ENCODE data around the gene NYNRIN.

DNA sequence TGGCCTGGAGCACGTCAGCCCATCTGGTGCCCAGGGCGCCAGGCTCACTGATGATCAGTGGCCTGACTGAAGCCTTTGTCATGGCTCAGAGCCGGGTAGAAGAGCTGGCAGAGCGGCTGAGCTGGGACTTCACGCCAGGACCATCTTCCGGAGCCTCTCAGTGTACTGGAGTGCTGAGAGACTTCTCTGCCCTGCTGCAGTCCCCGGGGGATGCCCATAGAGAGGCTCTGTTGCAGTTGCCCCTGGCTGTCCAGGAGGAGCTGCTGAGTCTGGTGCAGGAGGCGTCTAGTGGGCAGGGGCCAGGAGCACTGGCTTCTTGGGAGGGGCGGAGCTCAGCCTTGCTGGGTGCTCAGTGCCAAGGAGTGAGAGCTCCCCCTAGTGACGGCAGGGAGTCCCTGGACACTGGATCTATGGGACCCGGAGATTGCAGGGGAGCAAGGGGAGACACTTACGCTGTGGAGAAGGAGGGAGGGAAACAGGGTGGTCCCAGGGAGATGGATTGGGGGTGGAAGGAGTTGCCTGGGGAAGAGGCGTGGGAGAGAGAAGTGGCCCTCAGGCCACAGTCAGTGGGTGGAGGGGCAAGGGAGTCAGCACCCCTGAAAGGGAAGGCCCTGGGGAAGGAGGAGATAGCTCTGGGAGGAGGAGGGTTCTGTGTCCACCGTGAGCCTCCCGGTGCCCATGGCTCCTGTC, 32.9 kb downstream of the NYNRIN start:
- TF ChIP-seq POLR2A (IDR thresholded peaks at IDR 0.05; ENCODE audit: low read length) (no peak), GATA1 (IDR thresholded peaks at IDR 0.05; ENCODE audit: low read depth, low read length) (no peak)
